ENCODE results near the gene PDE4B.

The PDE4B gene

GRCh38 chr1:66275083-66275482 is 482.4 kb downstream of the PDE4B start:
- Mint-ChIP-seq H3K27ac (peak overlapping the region; percentile 79), H3K4me3 (peak overlapping the region; percentile 14), H3K9me3 (no peaks in the 10 kb centered on the region), H3K4me1 (ENCODE audit: low read depth) (peaks cover 92% of the 10 kb centered on the region), H3K36me3 (ENCODE audit: low read depth) (no peaks in the 10 kb centered on the region), H3K27me3 (no peaks in the 10 kb centered on the region)

- H3K4me3 Mint-ChIP-seq, result peak overlapping the region; percentile 14
- peaks cover 92% of the 10 kb centered on the region for H3K4me1 Mint-ChIP-seq (ENCODE audit: low read depth)
- H3K9me3 Mint-ChIP-seq, result no peaks in the 10 kb centered on the region
- H3K27me3 Mint-ChIP-seq, result no peaks in the 10 kb centered on the region
- H3K27ac Mint-ChIP-seq, result peak overlapping the region; percentile 79
- H3K36me3 Mint-ChIP-seq (ENCODE audit: low read depth), result no peaks in the 10 kb centered on the region
These were observed 482.9 kb downstream of the PDE4B start for GRCh38 chr1:66275601-66276023.

- Mint-ChIP-seq H3K9me3 (no peaks in the 10 kb centered on the region), H3K27me3 (no peaks in the 10 kb centered on the region), H3K36me3 (ENCODE audit: low read depth) (no peaks in the 10 kb centered on the region), H3K27ac (peak overlapping the region; percentile 79), H3K4me3 (peak overlapping the region; percentile 45), H3K4me1 (ENCODE audit: low read depth) (peaks cover 92% of the 10 kb centered on the region)
These were observed 483.5 kb downstream of the PDE4B start for GRCh38 chr1:66276218-66276617.

- peaks cover 94% of the 10 kb centered on the region for H3K4me1 Mint-ChIP-seq (ENCODE audit: low read depth)
- no peaks in the 10 kb centered on the region for H3K27me3 Mint-ChIP-seq
- no peaks in the 10 kb centered on the region for H3K36me3 Mint-ChIP-seq (ENCODE audit: low read depth)
- no peak overlapping the region for H3K4me3 Mint-ChIP-seq
- no peaks in the 10 kb centered on the region for H3K9me3 Mint-ChIP-seq
- H3K27ac Mint-ChIP-seq, result no peak overlapping the region
These were observed 485.7 kb downstream of the PDE4B start for GRCh38 chr1:66278260-66279021.

GRCh38 chr1:66281808-66282207 is 489.1 kb downstream of the PDE4B start:
- Mint-ChIP-seq H3K9me3 (no peaks in the 10 kb centered on the region), H3K27ac (peak overlapping the region; percentile 94)

GRCh38 chr1:66282343-66282852 is 489.7 kb downstream of the PDE4B start:
- Mint-ChIP-seq H3K4me3 (peak overlapping the region; percentile 43), H3K27ac (peak overlapping the region; percentile 94), H3K27me3 (no peaks in the 10 kb centered on the region), H3K9me3 (no peaks in the 10 kb centered on the region), H3K4me1 (ENCODE audit: low read depth) (peaks cover 92% of the 10 kb centered on the region), H3K36me3 (ENCODE audit: low read depth) (no peaks in the 10 kb centered on the region)

More at GRCh38 chr1:66281808-66282207, 489.1 kb downstream of the PDE4B start:
- Mint-ChIP-seq H3K4me3 (peak overlapping the region; percentile 43), H3K4me1 (ENCODE audit: low read depth) (peaks cover 95% of the 10 kb centered on the region), H3K27me3 (no peaks in the 10 kb centered on the region), H3K36me3 (ENCODE audit: low read depth) (no peaks in the 10 kb centered on the region)

GRCh38 chr1:66282891-66283621 is 490.4 kb downstream of the PDE4B start:
- Mint-ChIP-seq H3K36me3 (ENCODE audit: low read depth) (no peaks in the 10 kb centered on the region), H3K9me3 (no peaks in the 10 kb centered on the region), H3K4me3 (peak overlapping the region; percentile 51), H3K4me1 (ENCODE audit: low read depth) (peaks cover 90% of the 10 kb centered on the region), H3K27me3 (no peaks in the 10 kb centered on the region), H3K27ac (peak overlapping the region; percentile 92)

GRCh38 chr1:66283622-66284041 is 490.9 kb downstream of the PDE4B start:
- Mint-ChIP-seq H3K9me3 (no peaks in the 10 kb centered on the region), H3K27ac (peak overlapping the region; percentile 92), H3K4me3 (peak overlapping the region; percentile 51), H3K4me1 (ENCODE audit: low read depth) (peaks cover 90% of the 10 kb centered on the region), H3K27me3 (no peaks in the 10 kb centered on the region), H3K36me3 (ENCODE audit: low read depth) (no peaks in the 10 kb centered on the region)

GRCh38 chr1:66284746-66285145 is 492.1 kb downstream of the PDE4B start:
- H3K4me1 Mint-ChIP-seq (ENCODE audit: low read depth), result peaks cover 86% of the 10 kb centered on the region

GRCh38 chr1:66285618-66286270 is 493.0 kb downstream of the PDE4B start:
- H3K4me3 Mint-ChIP-seq, result no peak overlapping the region
- H3K4me1 Mint-ChIP-seq (ENCODE audit: low read depth), result peaks cover 85% of the 10 kb centered on the region
- no peaks in the 10 kb centered on the region for H3K27me3 Mint-ChIP-seq
- peaks cover 5% of the 10 kb centered on the region for H3K9me3 Mint-ChIP-seq
- H3K36me3 Mint-ChIP-seq (ENCODE audit: low read depth), result no peaks in the 10 kb centered on the region
- H3K27ac Mint-ChIP-seq, result no peak overlapping the region

More at GRCh38 chr1:66284746-66285145, 492.1 kb downstream of the PDE4B start:
- Mint-ChIP-seq H3K4me3 (no peak overlapping the region), H3K9me3 (peaks cover 2% of the 10 kb centered on the region), H3K27ac (no peak overlapping the region), H3K36me3 (ENCODE audit: low read depth) (no peaks in the 10 kb centered on the region), H3K27me3 (no peaks in the 10 kb centered on the region)

GRCh38 chr1:66286307-66286706 is 493.6 kb downstream of the PDE4B start:
- peaks cover 85% of the 10 kb centered on the region for H3K4me1 Mint-ChIP-seq (ENCODE audit: low read depth)
- H3K4me3 Mint-ChIP-seq, result no peak overlapping the region
- H3K9me3 Mint-ChIP-seq, result peaks cover 5% of the 10 kb centered on the region
- no peaks in the 10 kb centered on the region for H3K36me3 Mint-ChIP-seq (ENCODE audit: low read depth)
- peak overlapping the region; percentile 6 for H3K27ac Mint-ChIP-seq
- no peaks in the 10 kb centered on the region for H3K27me3 Mint-ChIP-seq

GRCh38 chr1:66288048-66288447 is 495.4 kb downstream of the PDE4B start:
- H3K27ac Mint-ChIP-seq, result no peak overlapping the region
- H3K4me3 Mint-ChIP-seq, result no peak overlapping the region
- H3K27me3 Mint-ChIP-seq, result no peaks in the 10 kb centered on the region
- H3K36me3 Mint-ChIP-seq (ENCODE audit: low read depth), result no peaks in the 10 kb centered on the region
- H3K9me3 Mint-ChIP-seq, result peaks cover 5% of the 10 kb centered on the region
- peaks cover 78% of the 10 kb centered on the region for H3K4me1 Mint-ChIP-seq (ENCODE audit: low read depth)

- Mint-ChIP-seq H3K9me3 (peaks cover 5% of the 10 kb centered on the region), H3K27ac (no peak overlapping the region), H3K36me3 (ENCODE audit: low read depth) (no peaks in the 10 kb centered on the region), H3K4me1 (ENCODE audit: low read depth) (peaks cover 71% of the 10 kb centered on the region), H3K27me3 (no peaks in the 10 kb centered on the region), H3K4me3 (no peak overlapping the region)
These were observed 498.3 kb downstream of the PDE4B start for GRCh38 chr1:66290761-66291530.

- no peak overlapping the region for H3K27ac Mint-ChIP-seq
- no peaks in the 10 kb centered on the region for H3K27me3 Mint-ChIP-seq
- H3K9me3 Mint-ChIP-seq, result peaks cover 5% of the 10 kb centered on the region
- no peaks in the 10 kb centered on the region for H3K36me3 Mint-ChIP-seq (ENCODE audit: low read depth)
- no peak overlapping the region for H3K4me3 Mint-ChIP-seq
- H3K4me1 Mint-ChIP-seq (ENCODE audit: low read depth), result peaks cover 71% of the 10 kb centered on the region
These were observed 498.8 kb downstream of the PDE4B start for GRCh38 chr1:66291531-66291864.

Measured in stimulated activated naive CD8-positive, alpha-beta T cell treated with anti-CD3 and anti-CD28 coated beads, Interleukin-15, Interleukin-2, amounts not matched to agents 100 ng/mL and 50 ng/mL, for 24 hours (primary cell).